Stimulated activated CD4-positive, alpha-beta T cell treated with anti-CD3 and anti-CD28 coated beads, Interleukin-4, amount 100 ng/mL, for 48 hours (primary cell): Measurements from ENCODE around the gene IL6R.
A peak's percentile ranks its signal among the peaks of the same experiment; 100 is the strongest.
"Not testable (repeated sequence)": the region's sequence is repeated elsewhere in the genome, so short reads cannot be mapped to it uniquely, and the experiment has no call there.

Experiments
- DNase-seq, 2 donors: peaks; one replicate each; pipeline ENCODE4 v3.0.0-alpha.2; 2020; ENCODE audit warnings: low read depth in 2 of 2

IL6R gene

DNA sequence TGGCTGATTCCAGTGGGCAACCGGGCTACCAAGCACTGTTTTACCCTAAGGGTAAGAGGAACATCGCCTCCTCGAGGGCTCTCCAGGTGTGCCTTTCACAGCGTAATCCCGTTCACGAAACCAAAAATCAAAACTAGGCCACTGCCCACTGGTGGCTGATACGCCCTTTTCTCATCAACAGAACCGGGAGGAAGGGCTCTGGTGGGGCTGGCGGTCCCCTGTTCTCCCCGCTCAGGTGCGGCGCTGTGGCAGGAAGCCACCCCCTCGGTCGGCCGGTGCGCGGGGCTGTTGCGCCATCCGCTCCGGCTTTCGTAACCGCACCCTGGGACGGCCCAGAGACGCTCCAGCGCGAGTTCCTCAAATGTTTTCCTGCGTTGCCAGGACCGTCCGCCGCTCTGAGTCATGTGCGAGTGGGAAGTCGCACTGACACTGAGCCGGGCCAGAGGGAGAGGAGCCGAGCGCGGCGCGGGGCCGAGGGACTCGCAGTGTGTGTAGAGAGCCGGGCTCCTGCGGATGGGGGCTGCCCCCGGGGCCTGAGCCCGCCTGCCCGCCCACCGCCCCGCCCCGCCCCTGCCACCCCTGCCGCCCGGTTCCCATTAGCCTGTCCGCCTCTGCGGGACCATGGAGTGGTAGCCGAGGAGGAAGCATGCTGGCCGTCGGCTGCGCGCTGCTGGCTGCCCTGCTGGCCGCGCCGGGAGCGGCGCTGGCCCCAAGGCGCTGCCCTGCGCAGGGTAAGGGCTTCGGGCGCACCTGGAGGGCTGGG is at the start of gene IL6R:
Gene IL6R, plus strand, starts transcription at position 360 of the 763 bp plus-strand sequence. Its CDS starts 287 bp downstream, at position 647.
- DNase-seq = peak; percentile 44 to 64

DNA sequence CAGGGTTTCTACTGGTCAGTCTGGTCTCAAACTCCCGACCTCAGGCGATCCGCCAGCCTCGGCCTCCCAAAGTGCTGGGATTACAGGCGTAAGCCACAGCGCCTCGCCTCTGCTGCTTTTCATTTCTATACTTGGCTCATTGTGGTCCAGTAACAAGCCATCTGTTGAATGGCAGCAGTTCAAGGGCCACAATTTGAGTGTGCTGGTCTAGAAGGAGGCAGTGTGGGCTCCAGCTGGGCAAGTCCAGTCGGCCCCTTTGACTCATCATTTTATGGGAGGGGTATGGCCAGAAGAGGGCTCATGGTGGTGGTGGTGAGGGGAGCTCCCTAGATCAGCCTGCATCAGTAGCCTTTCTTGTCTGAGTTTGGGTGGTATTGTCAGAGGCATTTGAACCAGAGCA is 46.6 kb upstream of the IL6R start:
- no peak for DNase-seq

DNA sequence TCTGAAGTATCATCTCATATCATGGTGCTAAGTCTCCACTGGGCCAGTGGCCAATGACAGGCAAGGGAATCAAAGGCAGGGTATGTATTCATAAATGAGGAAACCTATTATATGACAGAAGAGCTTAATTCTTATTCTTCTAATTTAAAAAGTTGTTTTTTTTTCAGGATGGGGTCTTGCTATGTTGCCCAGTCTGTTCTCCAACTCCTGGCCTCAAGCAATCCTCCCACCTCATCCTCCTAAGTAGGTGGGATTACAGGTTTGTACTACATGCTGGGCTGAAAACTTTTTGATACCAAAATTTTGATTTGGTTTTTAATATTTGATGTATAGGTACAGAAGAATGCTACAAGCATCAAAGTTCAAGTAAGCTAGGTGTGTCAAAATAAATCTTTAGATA is 44.9 kb upstream of the IL6R start:
- DNase-seq = no peak

DNA sequence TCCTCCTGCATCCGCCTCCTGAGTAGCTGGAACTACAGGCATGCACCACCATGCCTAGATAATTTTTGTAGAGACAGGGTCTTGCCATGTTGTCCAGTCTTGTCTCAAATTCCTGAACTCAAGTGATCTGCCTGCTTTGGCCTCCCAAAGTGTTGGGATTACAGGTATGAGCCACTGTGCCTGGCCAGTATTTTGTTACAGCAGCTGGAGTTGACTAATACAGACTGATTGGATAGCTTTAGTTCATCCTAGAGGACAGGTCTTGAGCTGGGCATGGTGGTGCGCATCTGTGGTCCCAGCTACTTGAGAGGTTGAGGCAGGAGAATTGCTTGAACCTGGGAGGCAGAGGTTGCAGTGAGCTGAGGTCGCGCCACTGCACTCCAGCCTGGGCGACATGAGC is 44.3 kb upstream of the IL6R start:
- DNase-seq = not testable (repeated sequence)

DNA sequence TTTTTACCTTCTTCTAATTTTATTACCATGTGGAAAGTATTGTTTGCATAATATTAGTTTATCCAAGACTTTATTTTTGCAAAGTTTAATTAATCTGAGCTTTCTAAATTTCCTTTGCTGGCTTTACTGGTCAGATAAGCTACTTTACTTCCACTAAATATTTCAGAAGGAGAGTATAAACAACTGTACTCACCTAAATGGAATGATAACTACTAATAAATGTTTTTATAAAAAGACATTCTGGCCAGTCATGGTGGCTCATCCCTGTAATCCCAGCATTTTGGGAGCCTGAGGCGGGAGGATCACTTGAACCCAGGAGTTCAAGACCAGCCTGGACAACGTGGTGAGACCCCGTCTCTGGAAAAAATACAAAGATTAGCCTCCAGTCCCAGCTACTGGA is 43.8 kb upstream of the IL6R start:
- no peak for DNase-seq

DNA sequence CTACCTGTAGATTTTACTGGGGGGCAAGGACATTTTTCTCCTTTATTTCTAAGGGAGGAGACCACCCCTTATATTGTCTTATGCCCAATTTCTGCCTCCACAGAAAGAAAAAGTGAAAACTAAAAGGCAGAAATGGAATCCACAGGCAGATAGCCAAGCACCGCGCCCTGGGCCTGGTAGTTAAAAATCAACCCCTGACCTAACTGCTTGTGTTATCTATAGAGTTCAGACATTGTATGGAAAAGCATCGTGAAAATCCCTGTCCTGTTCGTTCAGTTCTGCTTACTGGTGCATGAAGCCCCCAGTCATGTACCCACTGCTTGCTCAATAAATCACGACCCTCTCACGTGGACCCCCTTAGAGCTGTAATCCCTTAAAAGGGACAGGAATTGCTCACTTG is 33.7 kb upstream of the IL6R start:
- DNase-seq = no peak

DNA sequence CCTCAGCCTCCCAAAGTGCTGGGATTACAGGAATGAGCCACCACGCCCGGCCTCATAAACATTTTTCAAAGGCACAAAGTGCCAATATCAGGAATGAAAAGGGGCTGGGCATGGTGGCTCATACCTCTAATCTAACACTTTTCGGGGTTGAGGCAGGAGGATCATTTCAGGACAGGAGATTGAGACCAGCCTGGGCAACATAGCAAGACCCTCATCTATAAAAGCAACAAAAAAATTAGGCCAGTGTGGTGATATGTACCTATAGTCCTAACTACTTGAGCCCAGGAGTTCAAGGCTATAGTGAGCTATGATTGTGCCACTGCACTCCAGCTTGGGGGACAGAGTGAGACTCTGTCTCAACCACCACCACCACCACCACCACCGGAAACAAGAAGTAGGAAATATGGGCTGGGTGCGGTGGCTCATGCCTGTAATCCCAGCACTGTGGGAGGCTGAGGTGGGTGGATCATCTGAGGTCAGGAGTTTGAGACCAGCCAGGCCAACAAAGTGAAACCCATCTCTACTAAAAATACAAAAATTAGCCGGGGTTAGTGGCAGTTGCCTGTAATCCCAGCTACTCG is 31.3 kb upstream of the IL6R start:
- peak in 1 of 2 donors; percentile 24 for DNase-seq

DNA sequence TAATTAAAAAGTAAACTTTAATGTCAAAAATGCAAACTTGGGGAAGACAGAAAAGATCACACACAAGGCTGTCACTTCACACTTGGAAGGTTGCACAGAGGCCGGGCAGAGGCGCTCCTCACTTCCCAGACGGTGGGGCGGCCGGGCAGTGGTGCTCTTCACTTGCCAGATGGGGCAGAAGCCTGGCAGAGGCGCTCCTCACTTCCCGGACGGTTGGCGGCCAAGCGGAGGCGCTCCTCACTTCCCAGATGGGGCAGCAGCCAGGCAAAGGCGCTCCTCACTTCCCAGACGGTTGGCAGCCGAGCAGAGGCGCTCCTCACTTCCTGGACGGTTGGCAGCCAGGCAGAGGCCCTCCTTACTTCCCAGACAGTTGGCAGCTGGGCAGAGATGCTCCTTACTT is 25.8 kb upstream of the IL6R start:
- DNase-seq = no peak

DNA sequence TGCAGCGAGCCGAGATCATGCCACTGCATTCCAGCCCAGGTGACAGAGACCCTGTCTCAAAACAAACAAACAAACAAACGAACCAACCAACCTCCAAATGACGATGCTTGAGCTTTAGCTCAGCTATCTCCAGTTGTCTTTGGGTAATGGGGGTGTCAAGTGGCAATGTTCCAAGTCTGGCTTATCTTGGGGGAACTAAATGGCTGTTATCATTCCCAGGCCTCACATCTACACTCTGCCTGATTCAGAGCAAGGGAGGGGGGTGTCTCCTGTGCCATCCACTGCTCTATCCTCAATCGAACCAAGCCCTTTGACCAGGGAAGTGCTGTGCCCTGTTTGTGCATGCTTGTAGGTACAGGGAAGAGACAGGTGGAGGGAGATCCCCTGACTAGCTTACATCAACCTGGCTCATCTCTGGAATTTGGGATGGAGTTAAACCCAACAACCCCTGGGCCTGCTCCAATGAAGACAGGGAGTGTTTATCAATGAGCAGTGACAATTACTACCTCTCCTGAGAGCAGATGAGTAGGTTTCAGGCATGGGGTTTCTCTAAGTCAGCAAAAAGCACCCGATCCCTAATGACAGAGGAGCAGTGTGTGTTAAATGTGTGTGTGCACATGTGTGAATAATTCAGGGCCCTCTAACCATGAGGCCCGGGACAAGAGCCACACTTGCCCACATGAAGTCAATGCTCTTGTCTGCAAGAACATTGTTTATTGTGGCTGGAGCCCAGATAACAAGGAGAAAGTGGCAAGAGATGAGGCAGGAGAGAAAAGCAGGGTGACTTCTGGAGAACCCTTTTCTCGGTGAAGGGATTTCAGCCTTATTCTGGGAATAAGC is 20.3 kb upstream of the IL6R start:
- no peak for DNase-seq

DNA sequence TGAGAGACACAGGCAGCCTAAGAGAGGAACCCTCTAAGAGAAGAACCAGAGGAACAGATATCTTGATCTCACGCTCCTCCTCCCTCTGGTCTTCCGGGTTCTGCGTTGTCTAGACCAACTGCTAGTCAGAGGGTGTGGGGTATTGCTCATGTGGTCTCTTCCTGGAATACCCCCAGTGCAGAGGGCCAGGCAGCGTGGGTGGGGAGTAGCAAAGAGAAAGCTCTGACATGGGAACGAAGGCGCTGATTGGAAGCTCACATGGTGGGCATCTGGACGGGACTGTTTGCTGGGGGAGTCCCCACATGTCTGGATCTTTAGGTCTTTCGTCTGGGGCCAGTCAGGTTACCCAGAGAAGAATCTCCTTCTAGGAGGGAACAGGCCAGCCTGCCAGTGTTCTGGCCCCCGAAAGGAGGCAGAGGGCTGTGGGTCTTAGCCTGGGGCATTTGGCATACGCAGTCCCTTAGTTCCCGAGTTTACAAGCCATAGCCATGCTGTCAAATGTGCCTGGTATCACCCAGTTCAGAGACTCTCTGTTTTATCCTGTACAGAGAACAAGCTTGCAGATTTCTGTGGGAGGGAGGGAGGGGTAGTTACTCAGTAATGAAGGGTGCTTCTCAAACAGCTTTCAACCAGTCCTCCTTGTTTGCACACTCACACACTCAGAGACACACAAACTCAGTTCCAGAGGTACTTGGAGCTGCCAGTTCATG is 18.3 kb upstream of the IL6R start:
- DNase-seq = peak; percentile 59 to 83

DNA sequence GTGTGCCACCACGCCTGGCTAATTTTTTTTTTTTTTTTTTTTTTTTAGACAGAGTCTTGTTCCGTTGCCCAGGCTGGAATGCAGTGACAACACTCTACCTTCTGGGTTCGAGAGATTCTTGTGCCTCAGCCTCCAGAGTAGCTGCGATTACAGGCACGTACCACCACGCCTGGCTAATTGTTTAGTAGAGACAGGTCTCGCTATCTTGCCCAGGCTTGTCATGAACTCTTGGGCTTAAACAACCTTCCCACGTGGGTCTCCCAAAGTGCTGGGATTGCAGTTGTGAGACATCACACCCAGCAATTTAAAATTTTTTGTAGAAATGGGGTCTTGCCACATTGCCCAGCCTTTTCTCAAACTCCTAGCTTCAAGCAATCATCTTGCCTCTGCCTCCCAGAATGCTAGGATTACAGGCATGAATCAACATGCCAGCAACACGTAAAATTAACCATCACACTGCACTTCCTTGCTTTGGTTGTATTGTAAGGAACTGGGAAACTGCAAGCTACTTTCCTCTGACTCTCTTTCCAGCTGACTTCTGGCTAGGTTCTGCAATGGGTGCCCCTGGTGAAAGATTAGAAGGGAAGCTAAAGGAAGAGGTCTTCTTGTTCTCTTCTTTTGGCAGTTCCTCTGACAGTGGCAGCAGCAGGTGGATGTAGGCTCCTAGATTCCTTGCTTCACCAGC is 13.9 kb upstream of the IL6R start:
- no peak for DNase-seq

DNA sequence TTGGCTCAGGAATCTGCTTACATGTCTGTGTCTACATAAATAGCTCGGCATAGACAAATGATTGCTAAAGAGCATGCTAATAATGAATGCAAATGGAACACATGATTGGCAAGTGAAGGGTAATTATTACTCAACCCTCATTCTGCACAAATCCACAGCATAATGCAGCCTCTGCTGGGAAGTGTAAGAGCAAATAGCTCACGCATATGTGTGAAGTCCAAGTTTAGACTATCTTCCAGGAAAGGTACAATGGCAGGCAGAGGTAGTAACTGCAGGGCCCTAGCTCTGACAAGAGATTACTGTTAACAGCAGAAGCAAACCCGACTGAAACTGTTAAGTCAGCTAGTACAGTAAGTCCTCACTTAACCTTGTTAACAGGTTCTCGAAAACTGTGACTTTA is 7.0 kb upstream of the IL6R start:
- no peak for DNase-seq

DNA sequence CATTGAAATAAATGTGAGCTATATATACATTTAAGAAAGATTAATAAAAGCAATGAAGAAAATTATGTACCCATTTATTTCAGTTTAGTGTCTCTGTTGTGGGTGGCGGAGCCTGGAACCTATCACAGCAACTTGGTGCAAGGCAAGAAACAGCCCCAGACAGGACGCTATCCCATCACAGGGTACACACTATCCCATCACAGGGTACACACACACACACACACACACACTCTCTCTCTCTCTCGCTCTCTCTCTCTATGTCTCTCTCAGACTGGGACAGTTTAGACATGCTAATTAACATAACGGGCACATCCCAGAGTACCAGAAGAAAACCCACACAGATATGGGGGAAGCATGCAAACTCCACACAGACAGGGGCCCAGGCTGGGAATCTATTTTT is 6.5 kb upstream of the IL6R start:
- DNase-seq = no peak

DNA sequence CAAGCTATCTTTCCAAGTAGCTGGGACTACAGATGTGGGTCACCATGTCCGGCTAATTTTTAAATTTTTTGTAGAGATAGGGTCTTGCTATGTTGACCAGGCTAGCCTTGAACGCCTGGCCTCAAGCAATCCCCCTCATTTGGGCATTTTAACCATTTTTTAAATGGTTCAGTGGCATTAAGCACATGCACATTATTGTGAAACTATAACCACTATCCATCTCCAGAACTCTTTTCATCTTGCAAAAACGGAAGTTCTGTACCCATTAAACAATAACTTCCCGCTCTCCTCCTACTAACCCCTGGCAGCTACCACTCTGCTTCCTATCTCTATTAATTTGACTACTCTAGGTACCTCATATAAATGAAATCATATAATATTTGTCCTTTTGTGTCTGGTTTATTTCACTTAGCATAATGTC is 4.8 kb upstream of the IL6R start:
- no peak for DNase-seq

DNA sequence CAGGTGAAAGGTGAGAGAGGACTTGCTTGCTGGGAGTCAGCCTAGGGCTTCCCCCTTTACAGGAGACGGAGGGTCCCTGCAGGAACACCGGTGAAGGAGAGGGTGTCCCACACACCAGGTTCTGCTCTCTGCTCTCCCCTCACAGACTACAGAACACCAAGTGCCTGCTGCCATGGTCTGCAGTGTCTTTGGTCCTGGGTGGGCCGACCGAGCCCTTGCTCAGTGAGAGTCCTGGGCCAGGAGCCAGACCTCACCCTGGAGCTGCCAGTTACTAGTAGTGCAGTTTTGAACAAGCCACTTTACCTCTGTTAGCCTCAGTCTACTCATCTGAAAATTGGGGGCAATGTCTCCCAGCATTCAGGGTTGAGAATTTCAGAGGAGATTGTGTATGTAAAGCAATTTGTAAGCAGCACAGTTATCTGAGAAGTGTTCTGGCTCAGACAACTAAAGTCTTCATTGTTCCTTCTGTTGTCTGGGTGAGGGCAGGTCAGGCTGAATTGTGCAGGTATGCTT is 2.7 kb upstream of the IL6R start:
- no peak for DNase-seq

DNA sequence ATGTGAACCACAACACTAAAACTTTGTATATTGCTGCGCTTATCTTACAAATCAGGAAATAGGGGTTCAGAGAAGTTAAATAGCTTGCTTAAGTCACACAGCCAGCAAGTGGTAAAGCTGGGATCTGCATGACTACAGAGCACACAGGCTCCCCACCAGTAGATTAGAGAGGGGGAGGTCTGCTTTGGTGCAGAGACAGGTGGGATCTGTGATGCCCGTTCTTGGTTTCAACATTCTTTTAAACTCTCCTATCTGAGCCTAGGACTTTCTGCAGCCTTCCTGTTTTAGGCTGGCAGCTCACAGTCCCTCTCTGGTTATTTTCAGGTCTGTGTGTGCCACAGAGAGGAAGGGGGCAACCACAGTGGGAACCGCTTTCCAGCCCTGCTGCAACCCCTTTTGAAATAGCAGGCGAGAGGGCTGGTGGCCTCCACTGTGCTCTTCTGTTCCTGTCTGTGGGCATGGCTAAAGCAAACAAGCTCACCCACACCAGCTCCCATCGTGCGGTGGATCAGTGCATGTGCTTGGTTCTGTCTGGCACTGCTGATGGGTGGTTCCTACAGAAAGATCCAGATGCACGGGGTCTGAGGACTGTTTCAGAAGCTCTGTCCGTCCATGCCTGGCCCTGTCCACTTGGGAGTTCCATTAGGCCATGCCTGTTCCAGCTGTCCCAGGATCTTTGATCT is 1.7 kb upstream of the IL6R start:
- no peak for DNase-seq

DNA sequence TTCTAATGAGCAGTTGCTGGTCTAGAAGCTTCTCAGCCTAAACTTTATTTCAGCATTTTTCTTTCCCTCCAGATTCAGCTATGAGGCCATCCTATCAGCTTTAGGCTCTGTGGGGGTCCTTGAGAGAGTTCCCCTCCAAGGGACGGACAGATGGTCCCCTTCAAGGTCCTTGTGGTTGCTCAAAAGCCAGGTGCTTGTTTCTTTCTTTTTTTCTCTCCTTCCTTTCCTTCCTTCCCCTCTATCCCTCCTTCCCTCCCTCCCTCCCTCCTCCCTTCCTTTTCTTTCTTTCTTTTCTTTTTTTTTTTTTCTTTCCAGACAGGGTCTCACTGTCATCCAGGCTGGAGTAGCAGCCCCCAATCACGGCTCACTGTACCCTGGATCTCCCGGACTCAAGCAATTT is 1.2 kb upstream of the IL6R start:
- DNase-seq = no peak

DNA sequence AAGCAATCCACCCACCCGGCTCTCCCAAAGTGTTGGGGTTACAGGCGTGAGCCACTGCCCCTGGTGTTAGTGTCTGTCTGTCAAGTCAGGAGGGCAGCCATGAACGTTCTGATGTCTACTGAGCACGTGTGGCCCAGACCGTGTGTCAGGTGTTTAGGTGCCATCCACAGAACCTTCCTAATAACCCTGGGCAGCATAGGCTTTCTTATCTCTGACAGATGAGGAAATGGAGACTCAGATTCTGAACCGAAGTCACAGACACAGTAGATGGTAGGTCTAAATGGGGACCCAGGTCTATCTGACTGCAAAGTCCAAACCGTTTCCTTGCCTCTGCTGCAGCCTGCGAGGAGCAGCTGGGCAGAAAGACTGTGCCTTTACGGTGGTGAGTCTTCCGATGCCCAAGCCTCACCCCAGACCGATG is 622 bp upstream of the IL6R start:
- DNase-seq = no peak

DNA sequence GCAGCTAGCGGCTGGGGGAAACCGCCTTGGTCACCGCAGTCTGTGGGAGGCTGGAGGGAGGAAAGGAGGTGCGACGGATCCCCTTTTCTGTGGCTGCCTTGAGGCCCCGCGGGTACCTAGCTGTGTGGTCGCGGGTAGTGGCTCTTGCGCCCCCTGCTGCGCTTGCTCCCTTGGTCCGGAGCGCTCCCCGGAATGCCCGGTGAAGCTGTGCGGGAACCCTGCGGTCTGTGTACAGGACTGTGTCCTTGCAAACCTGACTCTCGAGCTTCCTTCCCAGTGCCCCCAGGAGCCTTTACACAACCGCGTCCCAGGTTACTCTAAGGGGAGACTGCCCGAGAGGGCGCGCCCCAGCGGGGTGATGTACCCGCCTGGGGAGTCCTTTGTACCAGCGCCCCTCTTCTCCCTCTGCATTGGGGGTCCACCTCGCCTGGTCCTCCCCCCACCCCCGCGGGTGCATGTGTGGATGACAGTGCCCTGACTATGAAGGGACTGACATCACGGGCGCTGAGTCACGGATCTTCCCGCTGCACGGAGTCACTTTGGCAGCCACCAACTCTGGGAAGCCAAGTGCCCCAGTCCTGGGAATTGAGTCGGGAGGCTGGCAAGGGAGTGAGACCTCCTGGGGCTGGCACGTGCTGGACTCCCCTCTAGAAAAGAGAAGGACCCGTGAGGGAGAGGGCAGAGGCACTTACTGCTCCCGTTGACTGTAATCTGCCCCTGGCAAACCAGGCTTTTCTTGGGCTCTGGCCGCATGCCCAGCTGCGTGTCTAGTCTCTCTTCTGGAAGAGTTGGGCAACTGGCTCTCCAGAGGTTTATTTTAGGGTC is 816 bp downstream of the IL6R start:
- peak in 1 of 2 donors; percentile 54 for DNase-seq

DNA sequence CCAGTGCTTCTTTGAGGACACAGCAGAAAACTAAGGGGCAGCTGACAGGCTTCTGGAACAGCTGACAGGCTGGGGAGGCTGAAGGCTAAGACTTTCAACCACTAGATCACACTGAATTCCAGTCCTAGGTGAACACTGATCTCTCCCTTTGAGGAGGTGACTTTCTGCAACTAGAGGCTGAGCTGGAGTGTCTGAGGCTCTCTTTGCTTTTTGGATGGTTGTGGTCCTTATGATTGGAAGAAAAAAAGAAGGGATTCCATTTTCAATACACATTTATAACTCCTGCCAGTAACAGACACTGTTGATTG is 1.4 kb downstream of the IL6R start:
- no peak for DNase-seq
